D721Med (cell line): ENCODE results near the gene CNOT6L.

Experiments
- DNase-seq: peaks from one replicate; pipeline ENCODE4 v3.0.0; 2011; ENCODE audit warnings: low spot score; ENCODE audit not compliant: insufficient read length
- FAIRE-seq: peaks from 2 replicates; lab custom pipeline; 2011; peaks lifted over from hg19 to GRCh38; lab: Jason Lieb, UNC
- CTCF ChIP-seq: IDR thresholded peaks from 2 replicates; pipeline ENCODE4 v1.5.1; 2012; ENCODE audit warnings: mild to moderate bottlenecking, control low read depth; ENCODE audit not compliant: insufficient read depth; ENCODE audit errors: missing control alignments

Gene CNOT6L

DNA sequence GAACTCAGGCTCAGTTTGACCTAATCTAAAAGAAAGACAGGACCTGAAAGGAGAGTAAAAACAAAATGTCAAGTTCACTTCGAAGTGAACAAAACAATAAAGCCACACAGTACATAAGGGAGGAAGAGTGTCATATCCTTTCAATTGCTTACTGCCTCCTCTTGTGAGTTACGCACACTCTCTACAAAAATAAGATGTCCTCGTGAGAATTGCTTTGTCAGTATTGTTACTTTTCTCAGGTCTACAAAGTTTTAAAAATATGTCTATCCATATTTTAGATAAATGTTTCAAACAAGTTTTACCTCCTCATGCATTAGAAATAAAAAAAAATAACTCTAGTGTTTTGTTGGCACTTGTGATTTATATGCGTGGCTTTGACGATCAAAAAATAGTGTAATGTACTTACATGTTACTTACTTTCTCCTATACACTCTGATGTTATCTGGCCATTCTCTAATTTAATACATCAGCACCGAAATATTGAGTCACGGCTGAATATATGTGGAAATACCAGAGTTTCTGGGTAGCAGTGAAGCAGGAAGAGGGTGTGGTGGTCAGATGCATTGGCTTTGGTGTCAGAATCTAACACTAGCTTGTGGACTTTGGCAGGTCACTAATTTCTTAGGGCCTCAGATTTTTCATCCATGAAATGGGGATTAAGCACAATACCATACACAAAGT is 35.4 kb upstream of the CNOT6L start:
- DNase-seq (no peak), FAIRE-seq (no peak)
- TF ChIP-seq CTCF, result no peak

DNA sequence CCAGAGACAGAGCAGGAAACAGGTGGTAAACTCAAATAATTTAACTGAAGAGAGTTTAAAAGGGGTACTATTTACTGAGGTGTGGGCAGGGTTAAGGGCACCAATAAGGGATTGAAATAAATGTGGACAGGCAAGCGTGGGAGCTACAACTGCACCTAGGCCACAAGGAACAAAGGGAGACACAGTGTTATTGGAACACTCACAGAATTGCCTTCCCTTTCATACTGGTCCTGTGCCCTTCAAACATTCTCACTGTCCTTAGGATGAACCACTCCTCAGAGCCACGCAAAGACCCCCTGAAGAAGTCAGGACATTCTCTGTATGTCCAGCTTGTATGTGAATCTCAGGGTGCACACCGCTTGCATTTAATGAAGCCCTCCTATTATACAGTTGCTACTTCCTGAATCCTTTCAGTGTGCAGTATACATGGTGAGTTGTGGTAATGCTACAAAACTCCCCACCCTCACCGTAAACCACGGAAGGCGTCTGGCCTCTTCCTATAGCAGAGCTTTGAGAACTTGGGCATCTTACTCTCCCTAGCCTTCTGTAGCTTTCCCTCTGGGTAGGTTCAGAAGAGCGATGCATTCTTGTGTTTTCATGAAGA is 33.8 kb upstream of the CNOT6L start:
- no peak for DNase-seq
- no peak for FAIRE-seq
- TF ChIP-seq CTCF, result no peak

- TF ChIP-seq CTCF, result no peak
- DNase-seq (no peak), FAIRE-seq (no peak)
Observed at GRCh38 chr4:77849278-77849965, 30.3 kb upstream of the CNOT6L start.

DNA sequence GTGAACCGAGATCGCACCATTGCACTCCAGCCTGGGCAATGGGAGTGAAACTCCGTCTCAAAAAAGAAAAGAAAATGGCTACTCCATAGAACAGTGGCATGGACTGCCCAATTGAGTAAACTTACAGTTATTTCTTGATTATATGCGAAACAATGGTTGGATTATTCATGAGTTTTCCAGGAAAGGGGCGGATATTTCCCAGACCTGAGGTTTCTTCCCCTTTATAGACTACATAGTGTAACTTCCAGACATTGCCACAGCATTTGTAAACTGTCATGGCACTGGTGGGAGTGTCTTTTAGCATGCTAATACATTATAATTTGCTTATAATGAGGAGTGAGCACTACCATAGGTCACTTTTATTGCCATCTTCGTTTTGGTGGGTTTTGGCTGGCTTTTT is 29.3 kb upstream of the CNOT6L start:
- DNase-seq (no peak), FAIRE-seq (no peak)
- TF ChIP-seq CTCF, result no peak

DNA sequence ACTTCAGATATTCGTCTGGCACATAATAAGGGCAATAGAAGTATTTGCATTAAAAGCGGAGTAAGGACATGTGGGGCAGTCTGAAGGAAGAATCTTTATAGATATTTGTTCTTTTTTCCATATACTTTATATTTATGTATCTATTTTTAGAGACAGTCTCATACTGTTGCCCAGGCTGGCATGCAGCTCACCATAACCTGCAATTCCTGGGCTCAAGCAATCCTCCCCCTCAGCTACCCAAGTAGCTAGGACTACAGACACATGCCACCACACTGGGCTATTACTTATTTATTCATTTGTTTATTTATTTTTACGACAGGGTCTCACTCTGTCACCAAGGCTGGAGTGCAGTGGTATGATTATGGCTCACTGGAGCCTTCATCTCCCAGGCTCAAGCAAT is 26.8 kb upstream of the CNOT6L start:
- FAIRE-seq, result no peak

GRCh38 chr4:77845400-77845799 is 26.2 kb upstream of the CNOT6L start:
- no peak for TF ChIP-seq CTCF
- FAIRE-seq, result no peak
- DNase-seq, result no peak

More for the DNA sequence above, 26.8 kb upstream of the CNOT6L start:
- DNase-seq, result no peak
- no peak for TF ChIP-seq CTCF

DNA sequence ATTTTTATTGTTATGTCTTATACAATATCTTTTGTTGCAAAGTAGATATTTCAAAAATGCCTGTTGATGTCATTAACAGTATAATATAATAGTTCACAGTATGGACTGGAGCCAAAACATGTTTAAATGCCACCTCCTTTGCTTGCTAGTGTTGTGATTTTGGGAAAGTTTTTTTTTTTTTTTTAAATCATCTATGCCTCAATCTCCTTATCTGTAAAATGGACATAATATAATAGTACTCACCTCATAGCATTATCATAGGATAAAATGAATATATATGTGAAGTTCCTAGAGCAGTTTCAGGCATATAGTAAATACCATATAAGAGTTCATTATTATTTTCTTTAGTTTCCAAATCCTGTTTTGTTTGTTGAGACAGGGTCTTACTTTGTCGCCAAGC is 25.2 kb upstream of the CNOT6L start:
- DNase-seq (no peak), FAIRE-seq (no peak)
- TF ChIP-seq CTCF, result no peak
